ENCODE results near the gene MTF2.
"Not testable (repeated sequence)": the region's sequence is repeated elsewhere in the genome, so short reads cannot be mapped to it uniquely, and the experiment has no call there.

The MTF2 gene

DNA sequence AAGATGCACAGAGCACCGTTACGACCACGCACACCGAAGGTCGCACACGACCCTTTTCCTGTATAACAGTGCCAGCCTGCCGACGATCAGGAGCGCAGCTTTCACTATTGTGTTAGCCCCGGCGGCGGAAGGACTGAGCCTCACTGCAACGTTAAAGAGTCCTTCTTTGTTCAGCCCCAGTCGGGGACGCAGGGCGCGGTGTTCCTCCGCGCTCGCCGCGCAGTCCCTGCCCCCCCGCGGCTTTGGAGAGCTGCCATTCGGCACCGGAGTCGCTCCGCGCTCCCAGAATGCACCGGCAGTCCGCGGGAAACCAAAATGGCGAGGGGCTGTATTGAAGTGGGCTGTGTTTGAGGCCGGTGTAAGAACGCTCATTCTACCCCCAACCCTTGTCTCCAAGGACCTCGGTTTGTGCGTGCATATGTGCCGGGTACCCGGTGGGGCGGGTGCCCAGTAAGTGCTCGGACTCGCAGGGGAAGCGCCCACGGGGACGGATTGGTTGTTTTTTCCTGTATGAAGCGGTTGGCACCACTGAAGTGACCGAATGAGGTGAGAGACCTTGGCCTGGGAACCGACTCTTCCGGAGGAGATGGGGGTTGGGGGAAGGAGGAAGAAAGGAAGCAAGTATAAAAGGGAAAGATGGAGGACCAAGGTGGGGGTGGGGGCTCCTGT lies at the start of gene MTF2:
MTF2 (plus strand) TSS at position 298 of the 669 bp plus-strand sequence; CDS start at position 542, 244 bp downstream.
- Histone ChIP-seq H3K36me3 (ENCODE audit: control insufficient read depth, low read length) (peaks cover 48% of the 10 kb centered on the region), H3K4me3 (ENCODE audit: low read length) (peak within 1 kb of the TSS; percentile 84), H3K9me2 (replicated peaks; ENCODE audit: control insufficient read depth, low read length) (no peaks in the 10 kb centered on the region), H3K4me2 (ENCODE audit: low read length) (peak within 1 kb of the TSS; percentile 90), H3F3A (ENCODE audit: control insufficient read depth, insufficient read depth) (peaks cover 14% of the 10 kb centered on the region), H3K9me3 (ENCODE audit: control insufficient read depth, insufficient read depth, low read length) (no peaks in the 10 kb centered on the region; the same call in 1 of the 2 replicates), H3K27me3 (ENCODE audit: control insufficient read depth, low read length) (no peaks in the 10 kb centered on the region), H3K27ac (ENCODE audit: low read depth, low read length) (peak within 1 kb of the TSS; percentile 89), H3K4me1 (ENCODE audit: control insufficient read depth, low read length) (peaks cover 38% of the 10 kb centered on the region), H4K20me1 (ENCODE audit: control insufficient read depth, insufficient read depth, low read depth, low read length) (peaks cover 27% of the 10 kb centered on the region), H3K79me2 (ENCODE audit: control insufficient read depth, low read length) (peaks cover 59% of the 10 kb centered on the region)
- TF ChIP-seq, protein P1, sequence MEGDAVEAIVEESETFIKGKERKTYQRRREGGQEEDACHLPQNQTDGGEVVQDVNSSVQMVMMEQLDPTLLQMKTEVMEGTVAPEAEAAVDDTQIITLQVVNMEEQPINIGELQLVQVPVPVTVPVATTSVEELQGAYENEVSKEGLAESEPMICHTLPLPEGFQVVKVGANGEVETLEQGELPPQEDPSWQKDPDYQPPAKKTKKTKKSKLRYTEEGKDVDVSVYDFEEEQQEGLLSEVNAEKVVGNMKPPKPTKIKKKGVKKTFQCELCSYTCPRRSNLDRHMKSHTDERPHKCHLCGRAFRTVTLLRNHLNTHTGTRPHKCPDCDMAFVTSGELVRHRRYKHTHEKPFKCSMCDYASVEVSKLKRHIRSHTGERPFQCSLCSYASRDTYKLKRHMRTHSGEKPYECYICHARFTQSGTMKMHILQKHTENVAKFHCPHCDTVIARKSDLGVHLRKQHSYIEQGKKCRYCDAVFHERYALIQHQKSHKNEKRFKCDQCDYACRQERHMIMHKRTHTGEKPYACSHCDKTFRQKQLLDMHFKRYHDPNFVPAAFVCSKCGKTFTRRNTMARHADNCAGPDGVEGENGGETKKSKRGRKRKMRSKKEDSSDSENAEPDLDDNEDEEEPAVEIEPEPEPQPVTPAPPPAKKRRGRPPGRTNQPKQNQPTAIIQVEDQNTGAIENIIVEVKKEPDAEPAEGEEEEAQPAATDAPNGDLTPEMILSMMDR (IDR thresholded peaks at IDR 0.05; ENCODE audit: low read depth, low read length, poor library complexity, severe bottlenecking) = no peak
- TF ChIP-seq EZH2phosphoT487 (IDR thresholded peaks at IDR 0.05; ENCODE audit: borderline replicate concordance, low read length) = no peak

DNA sequence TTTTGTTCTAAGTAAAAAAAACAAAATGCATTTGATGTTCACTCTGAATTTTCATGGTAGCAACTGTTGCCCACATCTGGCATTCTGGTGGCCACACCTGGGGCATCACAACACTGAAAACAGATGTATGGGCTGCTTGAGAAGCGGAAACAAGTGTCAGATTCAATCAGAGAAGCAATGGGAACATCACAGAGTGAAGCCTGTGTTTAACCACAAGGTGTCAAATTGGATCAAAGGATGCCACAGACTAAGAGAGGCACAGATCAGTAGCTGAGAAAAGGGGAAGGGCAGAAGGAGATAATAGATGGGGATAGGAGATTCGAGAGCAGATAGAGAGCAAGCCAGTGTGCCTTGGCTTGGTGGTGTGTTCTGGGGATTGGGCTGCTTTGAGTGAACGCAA lies 49.8 kb upstream of the MTF2 start:
- H3K9me2 ChIP-seq (replicated peaks; ENCODE audit: control insufficient read depth, low read length) = no peaks in the 10 kb centered on the region
- H3K4me1 ChIP-seq (ENCODE audit: control insufficient read depth, low read length) = peaks cover 36% of the 10 kb centered on the region
- H3K79me2 ChIP-seq (ENCODE audit: control insufficient read depth, low read length) = no peaks in the 10 kb centered on the region
- H3K36me3 ChIP-seq (ENCODE audit: control insufficient read depth, low read length) = no peaks in the 10 kb centered on the region
- no peak overlapping the region for H3K27ac ChIP-seq (ENCODE audit: low read depth, low read length)
- no peak for TF ChIP-seq EZH2phosphoT487 (IDR thresholded peaks at IDR 0.05; ENCODE audit: borderline replicate concordance, low read length)
- no peaks in the 10 kb centered on the region for H3K27me3 ChIP-seq (ENCODE audit: control insufficient read depth, low read length)
- H3K9me3 ChIP-seq (ENCODE audit: control insufficient read depth, insufficient read depth, low read length) = no peaks in the 10 kb centered on the region
- no peak overlapping the region for H3K4me3 ChIP-seq (ENCODE audit: low read length)
- H4K20me1 ChIP-seq (ENCODE audit: control insufficient read depth, insufficient read depth, low read depth, low read length) = no peaks in the 10 kb centered on the region
- 0 out of 2 replicates have a peak, but pooled peaks cover 3% of the 10 kb centered on the region for H3F3A ChIP-seq (ENCODE audit: control insufficient read depth, insufficient read depth)
- peak overlapping the region; percentile 21 for H3K4me2 ChIP-seq (ENCODE audit: low read length)

GRCh38 chr1:93030191-93030590 lies 48.9 kb upstream of the MTF2 start:
- peaks cover 34% of the 10 kb centered on the region for H3K4me1 ChIP-seq (ENCODE audit: control insufficient read depth, low read length)
- not testable (repeated sequence) for H3K4me2 ChIP-seq (ENCODE audit: low read length); H4K20me1 ChIP-seq (ENCODE audit: control insufficient read depth, insufficient read depth, low read depth, low read length); H3K9me3 ChIP-seq (ENCODE audit: control insufficient read depth, insufficient read depth, low read length); H3K27me3 ChIP-seq (ENCODE audit: control insufficient read depth, low read length); H3K79me2 ChIP-seq (ENCODE audit: control insufficient read depth, low read length); H3K4me3 ChIP-seq (ENCODE audit: low read length); H3F3A ChIP-seq (ENCODE audit: control insufficient read depth, insufficient read depth); H3K36me3 ChIP-seq (ENCODE audit: control insufficient read depth, low read length); H3K9me2 ChIP-seq (replicated peaks; ENCODE audit: control insufficient read depth, low read length); H3K27ac ChIP-seq (ENCODE audit: low read depth, low read length)

- H3K4me3 ChIP-seq (ENCODE audit: low read length) = no peak overlapping the region
- H3K9me3 ChIP-seq (ENCODE audit: control insufficient read depth, insufficient read depth, low read length) = no peaks in the 10 kb centered on the region
- 0 out of 2 replicates have a peak, but pooled peaks cover 3% of the 10 kb centered on the region for H3F3A ChIP-seq (ENCODE audit: control insufficient read depth, insufficient read depth)
- TF ChIP-seq, protein P1 (IDR thresholded peaks at IDR 0.05; ENCODE audit: low read depth, low read length, poor library complexity, severe bottlenecking) = no peak
- no peak for TF ChIP-seq EZH2phosphoT487 (IDR thresholded peaks at IDR 0.05; ENCODE audit: borderline replicate concordance, low read length)
- no peak overlapping the region for H3K4me2 ChIP-seq (ENCODE audit: low read length)
- no peaks in the 10 kb centered on the region for H4K20me1 ChIP-seq (ENCODE audit: control insufficient read depth, insufficient read depth, low read depth, low read length)
- peaks cover 30% of the 10 kb centered on the region for H3K4me1 ChIP-seq (ENCODE audit: control insufficient read depth, low read length)
- no peaks in the 10 kb centered on the region for H3K9me2 ChIP-seq (replicated peaks; ENCODE audit: control insufficient read depth, low read length)
- no peaks in the 10 kb centered on the region for H3K36me3 ChIP-seq (ENCODE audit: control insufficient read depth, low read length)
- no peaks in the 10 kb centered on the region for H3K27me3 ChIP-seq (ENCODE audit: control insufficient read depth, low read length)
- no peak overlapping the region for H3K27ac ChIP-seq (ENCODE audit: low read depth, low read length)
- H3K79me2 ChIP-seq (ENCODE audit: control insufficient read depth, low read length) = no peaks in the 10 kb centered on the region
Observed at GRCh38 chr1:93031711-93032110, 47.4 kb upstream of the MTF2 start.
